ENCODE data around the gene GPR161.

Gene GPR161

DNA sequence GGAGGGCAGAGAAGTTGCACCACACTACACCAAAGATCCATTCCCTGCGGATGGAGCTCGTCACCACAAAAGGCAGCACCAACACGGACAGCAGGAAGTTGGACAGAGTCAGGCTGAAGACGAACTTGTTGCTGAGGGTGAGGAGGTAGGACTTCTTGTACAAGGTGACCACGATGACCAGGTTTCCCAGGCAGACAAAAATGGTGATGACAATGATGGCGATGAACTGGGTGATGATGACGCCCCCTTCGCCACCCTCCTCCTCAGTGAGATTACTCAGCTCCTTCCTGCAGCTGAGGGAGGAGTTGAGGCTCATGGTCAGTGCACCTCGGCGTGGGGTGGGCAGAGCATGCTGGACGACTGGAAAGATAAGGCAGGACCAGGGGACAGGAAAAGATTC is 32.2 kb downstream of the GPR161 start:
- DNase-seq: no peak

DNA sequence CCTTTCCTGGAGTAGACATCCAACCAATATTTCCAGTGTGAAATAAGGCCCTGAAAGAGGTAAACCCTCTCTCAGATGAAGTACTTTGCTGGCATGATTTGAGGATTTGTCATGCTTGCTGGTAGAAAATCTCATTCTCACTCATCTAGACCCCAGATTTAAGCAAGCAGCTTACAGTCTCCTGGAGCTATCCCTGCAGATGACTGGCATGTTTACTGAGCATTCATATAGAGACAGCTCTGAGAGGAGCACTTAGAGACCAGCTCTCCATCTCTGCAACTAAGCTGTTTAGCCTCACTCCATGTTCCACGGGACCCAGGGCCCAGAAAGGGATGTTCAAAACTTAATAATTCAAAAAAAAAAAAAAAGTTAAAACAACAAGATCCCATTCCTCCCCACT is 34.2 kb downstream of the GPR161 start:
- no peak for DNase-seq

DNA sequence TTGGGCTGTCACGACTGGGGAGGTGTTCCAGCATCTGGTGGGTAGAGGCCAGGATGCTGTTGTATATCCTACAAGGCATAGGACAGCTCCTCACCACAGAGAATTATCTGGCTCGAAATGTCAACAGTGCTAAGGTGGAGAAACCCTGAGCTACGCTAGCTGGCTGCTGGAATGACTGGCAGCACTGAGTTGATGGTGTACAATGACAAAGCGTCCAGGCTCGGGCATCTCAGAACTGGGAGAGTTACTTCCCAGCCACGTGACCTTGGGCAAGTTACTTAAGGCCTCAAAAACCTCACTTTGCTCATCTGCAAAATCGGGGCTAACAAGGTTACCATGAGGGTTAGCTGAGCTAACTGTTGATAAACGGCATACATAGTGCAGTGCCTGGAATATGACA is 35.4 kb downstream of the GPR161 start:
- DNase-seq: no peak

DNA sequence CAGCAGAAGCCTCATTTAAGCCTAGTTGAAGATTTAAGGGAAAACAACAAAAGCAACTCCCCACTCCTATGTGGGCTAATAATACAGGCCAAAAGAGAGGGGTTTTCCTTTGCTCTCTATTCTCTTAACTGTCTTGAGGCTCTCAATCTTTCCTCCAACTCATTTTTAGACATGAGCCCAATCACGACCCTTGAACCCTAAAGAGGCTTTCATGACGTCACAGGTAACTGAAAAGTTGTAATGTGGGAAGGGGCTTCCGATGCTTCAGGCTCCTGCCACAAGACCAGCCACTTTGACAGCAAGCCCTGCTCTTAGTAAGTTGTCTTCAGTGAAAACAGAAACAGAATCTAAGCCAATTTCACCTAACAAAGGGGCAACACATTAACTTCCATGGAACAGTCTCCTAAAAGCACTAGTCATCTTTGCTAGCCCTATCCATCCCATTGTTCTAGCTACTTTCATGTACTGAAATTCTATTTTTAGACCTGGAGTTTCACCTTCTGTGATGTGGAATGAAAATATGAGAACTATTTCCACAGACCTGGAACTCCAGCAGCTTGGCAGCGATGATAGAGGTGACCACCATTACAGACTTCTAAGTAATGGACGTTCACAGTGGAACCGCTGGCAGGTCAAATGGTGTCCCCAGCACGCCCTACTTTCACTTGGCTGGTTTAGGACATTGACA is 36.3 kb downstream of the GPR161 start:
- DNase-seq: no peak

DNA sequence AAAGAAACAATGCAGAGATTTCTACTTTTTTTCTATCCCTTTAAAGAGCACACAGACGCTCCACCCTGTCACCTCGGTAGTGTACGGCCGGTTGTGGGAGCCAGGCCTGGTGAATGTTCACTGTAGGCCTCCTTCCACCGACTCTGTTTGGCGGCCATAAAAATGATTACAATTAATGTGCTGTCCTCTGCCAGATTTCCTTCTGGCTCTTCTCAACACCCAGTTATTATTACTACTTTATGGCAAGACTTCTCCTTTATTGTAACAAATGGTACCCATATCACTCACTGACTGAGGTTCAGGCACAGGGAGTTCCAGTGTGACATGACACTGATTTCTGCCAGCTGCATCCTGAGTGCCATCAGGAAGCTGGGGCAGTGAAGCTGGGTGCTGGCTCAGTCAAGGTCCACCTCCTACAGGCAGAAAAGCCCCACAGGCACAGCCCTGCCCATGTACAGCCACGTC is 37.4 kb downstream of the GPR161 start:
- DNase-seq: no peak

DNA sequence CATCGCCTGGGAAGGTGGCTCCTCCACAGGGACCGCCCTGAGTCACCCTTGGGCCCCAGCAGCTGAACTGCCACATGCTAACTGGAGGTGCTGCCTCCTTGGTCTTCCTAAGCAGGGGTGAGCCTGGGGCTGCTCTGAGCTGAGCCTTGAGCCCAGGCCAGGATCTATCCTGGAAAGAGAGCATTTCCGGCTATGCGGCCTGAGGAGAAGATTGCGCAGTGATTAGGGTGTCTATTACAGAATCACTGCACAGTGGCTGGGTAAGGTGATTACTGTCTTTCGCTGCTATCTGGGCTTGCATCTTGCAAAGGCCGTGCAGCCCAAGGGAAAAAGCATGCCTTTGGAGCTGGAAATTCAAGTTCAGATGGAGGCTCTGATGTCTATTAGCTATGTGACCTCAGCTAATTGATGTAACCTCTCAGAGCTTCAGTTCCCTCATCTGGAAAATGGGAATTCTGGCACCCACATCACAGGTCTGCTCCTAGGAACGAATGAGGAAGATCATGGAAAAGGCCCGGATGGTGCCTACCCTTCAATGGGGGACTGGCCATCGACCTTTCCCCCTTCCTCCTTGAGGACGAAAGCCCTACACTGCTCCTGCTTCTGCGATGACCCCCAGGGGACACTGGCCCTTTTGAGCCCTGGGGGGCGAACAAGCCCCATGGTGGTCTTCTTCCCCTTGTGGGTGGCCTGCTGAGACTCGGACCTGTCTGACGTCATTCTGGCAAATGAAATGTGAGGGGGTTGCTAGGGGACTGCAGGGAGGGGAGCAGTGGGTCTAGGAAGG is 38.0 kb downstream of the GPR161 start:
- no peak for DNase-seq

DNA sequence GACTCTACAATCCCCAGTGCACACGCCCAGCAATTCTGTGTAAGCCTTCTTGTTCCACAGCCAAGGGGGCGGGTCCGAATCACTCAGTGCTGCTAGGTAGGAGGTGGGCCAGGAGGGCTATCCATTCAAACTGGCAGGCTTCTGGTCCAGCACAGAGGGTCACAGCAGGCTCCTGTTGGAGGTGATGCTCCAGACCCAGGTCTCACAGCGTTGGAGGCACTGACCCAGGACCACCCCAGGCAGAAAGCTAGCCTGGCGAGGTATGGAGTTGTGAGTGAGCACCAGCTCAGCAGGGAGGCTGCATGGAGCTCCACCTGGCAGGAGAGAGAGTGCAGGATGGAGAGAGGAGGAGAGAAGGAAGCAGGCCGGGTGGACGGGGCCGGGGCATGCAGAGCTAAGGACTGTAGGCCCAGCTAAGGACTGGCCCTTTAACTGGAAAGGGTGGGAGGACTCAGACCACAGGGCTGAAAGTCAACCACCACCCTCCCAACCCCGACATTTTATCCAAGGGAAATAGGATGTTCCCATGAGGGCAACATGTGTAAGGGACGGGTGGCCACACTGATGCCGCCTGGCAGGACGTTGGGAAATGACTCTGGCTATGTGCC is 38.7 kb downstream of the GPR161 start:
- no peak for DNase-seq

DNA sequence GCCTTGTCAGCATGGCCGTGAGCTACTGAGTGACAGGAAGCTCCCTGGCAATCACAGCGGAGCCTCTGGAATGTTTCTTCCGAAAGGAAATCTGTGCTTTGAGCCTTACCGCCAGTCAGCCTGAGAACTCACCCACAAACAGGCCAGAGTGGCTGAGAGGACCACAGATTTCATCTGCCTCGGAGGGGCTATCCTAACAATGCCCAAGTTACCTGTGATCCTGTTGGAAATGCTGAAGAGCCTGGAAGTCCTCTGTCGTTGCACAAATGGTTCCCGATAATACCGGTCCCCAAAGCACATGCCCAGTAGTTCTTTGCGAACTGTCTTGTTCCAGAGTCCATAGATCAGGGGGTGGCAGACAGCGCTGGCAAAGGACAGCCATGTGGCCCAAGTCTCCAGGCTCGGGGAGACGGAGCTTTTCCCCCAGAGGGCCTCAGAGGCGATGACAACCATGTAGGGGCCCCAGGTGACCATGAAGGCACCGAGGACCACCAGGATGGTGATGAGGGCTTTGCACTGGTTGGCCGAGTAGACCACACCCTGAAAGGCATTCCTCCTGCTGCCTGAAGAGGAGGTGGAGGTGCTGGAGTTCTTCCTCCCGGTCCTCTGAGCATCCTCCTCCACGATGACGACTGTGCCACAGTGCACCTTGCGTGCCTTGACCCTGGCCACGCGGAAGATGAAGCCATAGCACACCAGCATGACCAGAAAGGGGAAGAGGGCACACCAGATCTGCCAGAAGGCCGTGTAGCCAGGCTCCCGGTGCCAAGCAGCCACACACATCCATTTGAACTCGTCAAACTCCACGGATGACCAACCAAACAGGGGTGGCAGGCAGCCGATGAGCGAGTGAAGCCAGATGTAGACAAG is 40.2 kb downstream of the GPR161 start:
- DNase-seq: no peak

DNA sequence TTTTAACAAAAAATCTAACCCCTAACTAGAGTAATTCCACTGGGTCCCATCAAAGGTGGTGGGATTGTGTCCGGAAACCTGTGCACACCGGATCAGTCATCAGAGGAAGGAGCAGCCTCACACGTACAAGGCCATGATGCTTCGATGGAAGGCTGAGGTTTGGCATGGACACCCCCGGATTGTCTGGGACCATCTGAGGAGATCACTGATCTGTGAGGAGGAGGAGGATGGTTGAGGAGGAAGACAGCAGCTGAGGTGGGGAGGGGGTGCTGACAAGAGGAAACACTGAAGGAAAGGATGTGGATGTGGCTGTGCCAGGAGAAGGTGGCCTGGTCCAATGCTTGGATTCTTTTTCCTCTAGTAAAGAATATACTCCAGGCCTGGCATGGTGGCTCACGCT is 41.3 kb downstream of the GPR161 start:
- DNase-seq: no peak

DNA sequence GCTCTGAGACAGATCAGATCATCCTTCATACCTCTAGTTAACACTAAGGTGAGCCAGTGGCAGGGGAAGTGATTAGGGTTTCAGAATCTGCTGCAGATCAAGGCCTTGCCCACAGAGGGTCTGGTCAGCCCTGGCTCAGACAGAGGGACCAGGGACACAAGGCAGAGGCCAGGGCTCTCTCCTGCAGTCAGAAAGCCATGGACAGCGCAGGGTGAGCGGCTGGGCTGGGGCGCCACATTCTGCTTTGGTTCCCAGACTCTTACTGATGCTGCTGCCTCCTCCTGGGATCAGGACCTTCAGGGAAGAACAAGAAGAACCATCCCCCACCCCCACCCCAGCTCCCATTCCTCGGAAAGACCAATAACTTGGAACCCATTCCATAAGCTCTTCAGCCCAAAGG is 43.1 kb downstream of the GPR161 start:
- no peak for DNase-seq

DNA sequence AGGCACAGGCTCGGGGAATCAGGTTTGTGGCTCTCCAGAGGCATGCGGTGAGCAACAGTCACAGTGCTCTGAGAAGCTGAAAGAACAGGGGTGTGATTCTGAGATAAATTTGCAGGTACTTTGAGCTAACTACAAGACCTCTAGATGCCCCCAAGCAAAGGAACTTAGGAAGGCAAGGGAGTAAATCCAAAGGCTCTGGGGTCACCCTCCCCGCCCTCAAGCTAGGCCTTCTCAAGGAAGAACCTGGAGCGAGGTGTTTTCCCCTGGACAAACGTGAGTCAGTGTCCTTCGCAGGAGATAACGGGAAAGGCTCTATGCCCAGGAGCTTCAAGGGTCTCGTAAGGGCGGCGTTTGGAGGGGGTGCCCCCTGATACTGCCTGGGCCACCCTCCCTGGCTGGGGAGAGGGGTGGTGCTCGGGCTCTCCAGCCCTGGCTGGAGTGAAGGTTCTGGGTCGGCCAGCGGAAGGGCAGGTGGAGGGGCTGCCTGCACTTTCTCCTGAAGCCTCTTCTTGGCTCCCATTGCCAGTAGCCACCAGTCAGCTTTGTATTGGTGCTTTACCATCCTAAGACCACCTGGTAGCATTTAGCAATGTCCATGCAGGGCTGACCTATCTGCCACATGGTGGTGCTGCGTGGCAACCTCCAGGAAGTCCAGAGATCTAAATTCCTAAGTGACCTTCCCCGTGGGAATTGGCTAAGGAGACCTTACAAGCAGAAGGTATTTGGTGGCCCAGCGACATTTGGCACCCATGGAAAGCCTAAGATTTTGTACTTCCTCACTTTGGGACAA is 44.0 kb downstream of the GPR161 start:
- no peak for DNase-seq

DNA sequence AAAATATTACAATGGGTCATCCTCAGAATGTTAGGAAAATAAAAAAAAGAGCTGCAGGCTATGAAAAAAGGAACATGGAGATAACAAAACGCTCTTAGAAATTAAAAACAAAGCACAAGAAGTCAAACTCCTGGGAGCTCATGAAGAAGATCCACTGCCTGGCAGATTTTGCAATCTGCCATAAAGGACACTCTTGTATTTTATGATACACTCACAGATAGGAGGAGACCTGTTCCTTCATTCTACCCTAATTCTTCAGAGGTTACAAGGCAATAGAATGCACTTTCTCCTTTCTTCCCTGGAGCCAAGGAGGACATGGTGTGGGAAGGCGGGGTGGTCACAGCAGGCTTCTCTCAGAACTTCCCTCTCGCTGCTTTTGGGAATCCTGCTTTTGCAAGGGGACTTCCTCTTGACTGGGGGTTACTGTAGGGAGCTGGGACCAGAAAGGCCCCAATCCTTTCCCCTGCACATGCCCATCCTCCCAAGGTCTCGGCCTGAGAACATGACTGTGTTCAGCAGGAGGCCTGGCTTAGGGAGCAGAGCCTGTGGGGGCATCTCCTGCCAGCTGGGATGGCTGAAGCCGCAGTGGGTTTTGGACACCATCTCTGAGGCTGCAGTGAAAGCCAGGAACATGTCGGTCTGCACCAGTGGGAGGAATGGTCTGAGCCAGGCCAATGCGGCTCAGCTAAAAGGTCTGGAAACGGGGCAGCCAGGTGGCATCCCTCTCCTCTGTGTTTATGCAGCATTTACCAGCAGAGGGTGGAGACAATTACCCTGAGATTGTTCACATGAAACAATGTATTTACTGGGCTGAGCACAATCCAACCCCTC is 44.8 kb downstream of the GPR161 start:
- peak; percentile 41 for DNase-seq

DNA sequence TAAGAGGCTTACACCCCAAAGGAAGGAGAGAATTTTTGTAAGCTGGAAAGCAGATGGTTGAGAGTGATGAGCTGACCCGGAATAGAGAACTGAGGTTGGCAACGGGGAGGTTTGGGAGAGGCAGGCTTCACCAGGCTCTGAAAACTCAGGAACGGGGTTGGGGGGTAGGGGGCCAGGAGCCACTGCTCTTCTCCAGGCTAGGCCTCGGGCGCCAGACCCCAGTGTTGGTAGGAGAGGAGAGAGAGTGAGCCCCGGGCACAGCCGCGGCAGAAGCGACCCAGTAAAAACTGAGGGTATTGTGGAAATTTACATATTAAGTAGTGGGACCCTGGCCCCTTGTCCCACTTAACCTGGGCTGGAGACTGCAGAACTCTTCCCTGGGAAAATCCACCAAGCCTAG is 45.7 kb downstream of the GPR161 start:
- DNase-seq: no peak

DNA sequence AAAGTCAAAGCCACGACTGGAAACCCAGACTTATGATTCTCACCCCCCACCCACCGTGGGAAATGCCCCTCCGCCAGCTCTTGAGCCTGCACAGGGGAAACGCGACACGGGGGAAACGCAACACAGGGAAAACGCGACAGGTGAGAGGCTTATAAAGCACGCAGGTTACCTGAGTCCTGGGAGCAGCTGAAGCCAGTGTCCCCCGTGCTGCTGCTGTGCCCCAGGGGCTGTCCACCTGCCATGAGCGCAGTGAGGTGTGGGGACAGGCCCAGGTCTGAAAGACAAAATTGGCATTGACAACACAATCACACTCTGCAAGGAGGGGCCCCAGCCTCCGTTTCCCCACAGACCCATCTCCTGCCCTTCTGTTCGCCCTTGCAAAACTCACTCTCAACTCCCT is 46.3 kb downstream of the GPR161 start:
- DNase-seq: no peak

DNA sequence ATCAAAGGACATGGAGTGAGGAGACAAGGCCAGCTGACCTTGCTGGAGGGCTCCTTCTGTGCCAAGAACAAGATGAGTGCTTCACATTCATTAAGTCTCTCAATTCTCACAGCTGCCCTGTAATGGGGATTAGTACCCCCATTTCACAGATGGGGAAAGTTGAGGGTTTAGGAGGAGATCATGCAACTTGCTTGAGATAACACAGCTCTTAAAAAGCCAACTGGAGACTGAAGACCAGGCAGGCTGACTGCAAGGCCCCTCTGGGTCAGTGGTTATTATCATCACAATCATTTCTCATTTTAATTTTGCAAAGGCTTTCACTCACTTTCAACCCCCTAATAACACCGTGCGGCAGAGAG is 46.8 kb downstream of the GPR161 start:
- no peak for DNase-seq

DNA sequence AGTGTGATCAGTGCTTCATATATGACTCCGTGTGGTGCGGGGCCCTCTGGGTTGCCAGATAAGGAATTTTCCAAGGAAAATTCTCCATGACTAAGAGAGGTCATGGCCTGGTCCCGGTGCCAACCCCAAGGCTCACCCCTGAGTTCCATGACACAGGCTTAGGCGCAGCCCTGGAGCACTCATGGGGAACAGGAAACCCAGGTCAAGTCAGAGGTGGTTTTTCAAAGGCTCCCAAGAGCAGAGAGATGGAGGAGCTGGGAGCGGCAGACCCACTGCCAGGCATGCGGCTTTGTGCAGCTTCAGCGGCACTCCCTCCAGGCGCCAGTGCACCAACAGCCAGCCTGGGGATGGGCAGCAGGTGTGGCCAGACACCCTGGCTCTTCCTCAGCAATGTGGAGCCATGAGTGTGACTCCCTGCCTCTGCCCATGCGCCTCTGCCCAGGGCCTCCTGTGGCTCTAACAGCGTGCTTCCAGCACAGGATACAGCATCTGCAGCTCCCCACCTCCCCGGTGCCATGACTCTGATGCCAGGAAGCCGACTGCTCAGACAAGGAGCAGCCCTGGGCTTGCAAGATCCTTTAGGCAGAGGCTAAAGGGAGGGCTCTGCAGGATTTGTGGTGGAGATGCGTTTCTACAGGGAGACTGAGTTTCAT is 47.3 kb downstream of the GPR161 start:
- no peak for DNase-seq

DNA sequence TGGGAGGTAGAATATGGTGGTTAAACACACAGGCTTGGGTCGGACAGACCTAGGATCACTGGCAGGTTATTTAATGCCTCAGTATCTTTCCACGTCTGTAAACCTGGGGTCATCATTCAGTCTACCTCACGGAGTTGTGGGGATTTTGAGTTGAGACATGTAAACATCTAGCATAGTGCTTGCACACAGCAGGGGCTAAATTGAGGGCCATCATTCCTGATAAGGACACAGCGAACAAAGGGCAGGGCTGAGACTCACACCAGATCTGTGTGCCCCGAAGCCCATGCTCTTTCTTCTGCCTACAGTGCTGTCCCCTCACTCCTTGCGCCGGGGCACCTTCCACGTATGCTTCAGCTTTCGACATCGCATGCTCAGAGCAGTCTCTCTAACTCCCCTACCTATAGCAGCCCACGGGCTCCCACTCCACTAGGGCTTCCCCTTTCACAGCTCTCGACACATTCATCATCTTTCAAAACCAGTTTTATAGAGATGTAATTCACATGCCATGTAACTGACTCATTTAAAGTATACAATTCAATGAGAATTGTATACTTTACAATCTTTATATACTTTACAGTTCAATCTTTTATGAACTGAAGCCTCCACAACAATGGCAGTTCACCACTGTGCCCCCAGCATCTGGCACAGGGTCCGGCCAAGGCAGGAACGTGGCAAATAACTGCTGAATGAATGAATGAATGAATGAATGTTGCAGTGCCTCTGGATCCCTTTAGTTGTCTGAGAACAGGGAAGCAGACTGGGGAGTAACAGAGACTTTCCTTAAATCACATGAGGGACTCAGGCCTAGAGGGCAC is 48.0 kb downstream of the GPR161 start:
- no peak for DNase-seq

DNA sequence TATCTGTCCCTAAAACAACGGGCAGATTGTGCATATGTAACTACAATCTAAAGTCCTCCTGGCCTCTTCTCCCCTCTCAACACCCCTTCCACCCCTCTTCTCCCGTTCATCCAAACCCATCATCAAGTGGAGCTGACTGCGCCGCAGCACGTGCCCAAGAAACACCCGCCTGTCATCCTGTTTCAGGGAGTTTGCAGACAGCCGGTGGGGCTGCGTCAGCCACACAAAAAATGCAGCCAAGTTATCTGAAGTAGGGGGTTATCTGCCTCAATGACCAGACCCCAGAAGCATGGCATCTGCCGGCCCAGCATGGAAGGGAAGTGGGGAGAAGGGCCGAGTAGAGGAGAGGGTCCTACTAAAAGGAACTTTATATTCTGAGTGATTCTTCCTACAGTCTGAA is 49.0 kb downstream of the GPR161 start:
- no peak for DNase-seq

DNA sequence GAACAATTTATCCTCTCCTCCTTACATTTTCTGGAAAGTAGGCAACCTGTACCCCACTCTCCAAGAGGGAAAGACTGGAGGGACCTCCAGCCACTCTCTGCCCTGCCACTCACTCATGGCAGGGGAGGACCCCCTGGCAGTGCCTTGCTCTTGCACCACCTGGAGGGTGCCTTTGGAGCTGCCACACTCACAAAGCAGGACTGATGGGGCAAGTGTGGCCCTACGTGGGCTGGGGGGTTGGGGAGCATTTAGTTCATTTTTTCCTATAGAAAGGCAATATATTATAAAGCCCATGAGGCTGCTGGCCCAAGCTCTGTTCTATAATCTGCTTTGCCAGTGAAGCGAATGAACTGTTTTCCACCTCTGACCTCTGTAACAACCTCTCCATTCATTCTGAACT is 50.3 kb downstream of the GPR161 start:
- no peak for DNase-seq

DNA sequence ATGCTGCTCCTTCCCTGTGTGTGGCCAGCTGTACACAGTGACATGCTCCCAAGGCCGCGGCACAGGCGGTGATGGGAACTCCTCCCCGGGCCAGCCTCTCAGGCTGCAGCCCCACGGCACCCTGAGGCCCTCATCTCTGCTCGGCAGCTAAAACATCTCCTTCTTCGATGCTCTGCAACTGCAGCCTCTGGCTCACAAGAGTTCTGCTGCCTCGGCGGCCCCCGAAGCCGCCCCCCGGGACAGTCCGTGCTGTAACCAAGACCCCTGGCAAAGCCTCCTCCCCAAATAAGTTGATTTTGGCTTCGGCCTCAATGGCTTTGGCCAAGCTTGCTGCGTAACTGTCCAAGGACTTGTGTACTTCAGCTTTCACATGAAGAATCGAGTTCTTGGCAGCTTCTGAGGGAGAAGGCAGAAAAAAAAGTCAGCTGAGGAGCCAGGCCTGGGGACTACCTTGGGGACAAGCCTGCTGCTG is 51.3 kb downstream of the GPR161 start:
- peak; percentile 82 for DNase-seq
